HepG2 (cell line): ENCODE data around the gene STRADA. TPM values are rescaled to one million over a fixed set of nuclear protein-coding genes. Genes with fewer than 3 reads are reported as not detected.

Experiments used
- ATAC-seq: fragments of 200-7000 bp; cut with Tn5 transposase; 3 replicates; pipeline ENCODE4 v1.9.1; 2020; ENCODE audit warnings: mild to moderate bottlenecking, moderate library complexity
- BruUV-seq: library from RNA; stranded (reverse); fragments of 400-500 nt; replicated peaks from 2 replicates; lab custom pipeline; 2021; lab: Mats Ljungman, UMichigan
- CTCF ChIA-PET: fragments of 300-600 bp; formaldehyde crosslinking; extraction: SDS; loops from one replicate; lab custom pipeline; 2021; ENCODE audit warnings: low total read pairs, inconsistent platforms, low intra/inter-chr PET ratio; lab: Yijun Ruan, JAX
- POLR2A ChIA-PET: fragments of 350-600 bp; sonication (Branson Sonifier 250); formaldehyde crosslinking; loops from one replicate; lab custom pipeline; 2020; ENCODE audit warnings: antibody characterized with exemption, inconsistent platforms; lab: Yijun Ruan, JAX
- DNase-seq: peaks from one replicate; pipeline ENCODE4 v3.0.0-alpha.2; 2015; ENCODE audit warnings: low spot score
- FAIRE-seq: peaks from 3 replicates; lab custom pipeline; 2011; peaks lifted over from hg19 to GRCh38; lab: Jason Lieb, UNC
- H2AFZ ChIP-seq: one replicate; pipeline ENCODE4 v1.6.1; 2011; ENCODE audit warnings: low read length, inconsistent platforms
- H3K27ac ChIP-seq: fragments of 300-600 bp; 3 replicates; pipeline ENCODE4 v1.8.0; 2011; ENCODE audit warnings: mixed run types, mild to moderate bottlenecking, mixed read lengths, low read length, inconsistent platforms; ENCODE audit not compliant: insufficient read depth; ENCODE audit errors: extremely low read length
- H3K27me3 ChIP-seq, 2 experiments: fragments of 200-600 bp in 1 of 2; 2 replicates in 1 of 2; 3 replicates in 1 of 2; pipeline versions ENCODE4 v1.6.0 to v1.8.0; 2011; ENCODE audit warnings: low read length in 2 of 2, mild to moderate bottlenecking in 2 of 2, moderate library complexity in 2 of 2, inconsistent platforms in 1 of 2; ENCODE audit not compliant: insufficient read depth in 2 of 2, control insufficient read depth in 1 of 2
- H3K36me3 ChIP-seq, 2 experiments: fragments of 200-600 bp in 1 of 2; replicated peaks in 1 of 2; 2 replicates in 1 of 2; 3 replicates in 1 of 2; pipeline versions ENCODE4 v1.5.1 to v1.8.0; 2011; ENCODE audit warnings: low read length in 2 of 2, inconsistent platforms in 1 of 2; ENCODE audit not compliant: insufficient read depth in 2 of 2, control insufficient read depth in 1 of 2
- H3K4me1 ChIP-seq: 2 replicates; pipeline ENCODE4 v1.5.1; 2012; ENCODE audit warnings: low read length, inconsistent platforms; ENCODE audit not compliant: insufficient read depth
- H3K4me2 ChIP-seq: 2 replicates; pipeline ENCODE4 v1.6.0; 2011; ENCODE audit warnings: low read depth, low read length, inconsistent platforms
- H3K4me3 ChIP-seq, 3 experiments: fragments of 200-600 bp in 1 of 3; sonication (generic), shearing (Covaris generic) in 1 of 3; replicated peaks in 1 of 3; 2 replicates each; pipeline ENCODE4 v1.5.1; 2011 to 2016; ENCODE audit warnings: low read length in 3 of 3, inconsistent platforms in 2 of 3, low read depth in 2 of 3, mild to moderate bottlenecking in 2 of 3, control low read depth in 1 of 3, mixed read lengths in 1 of 3; ENCODE audit not compliant: insufficient read depth in 1 of 3
- H3K79me2 ChIP-seq: one replicate; pipeline ENCODE4 v1.6.1; 2011; ENCODE audit warnings: low read length, inconsistent platforms; ENCODE audit not compliant: insufficient read depth
- H3K9ac ChIP-seq: 2 replicates; pipeline ENCODE4 v1.6.0; 2011; ENCODE audit warnings: mild to moderate bottlenecking, low read depth, low read length, inconsistent platforms; ENCODE audit not compliant: insufficient read depth
- H3K9me3 ChIP-seq: 2 replicates; pipeline ENCODE4 v1.5.1; 2012; ENCODE audit warnings: mild to moderate bottlenecking, low read length
- H4K20me1 ChIP-seq: 2 replicates; pipeline ENCODE4 v1.6.0; 2011; ENCODE audit warnings: inconsistent platforms, mild to moderate bottlenecking, low read length, moderate library complexity; ENCODE audit not compliant: insufficient read depth
- ARID3A ChIP-seq: IDR thresholded peaks from 2 replicates; pipeline ENCODE4 v1.6.1; 2012; ENCODE audit warnings: low read depth, low read length, improper control_type of control experiment
- HIVEP1 ChIP-seq: sonication (generic); formaldehyde crosslinking; IDR thresholded peaks from 2 replicates; pipeline ENCODE4 v1.4.0; 2020; ENCODE audit warnings: mild to moderate bottlenecking, missing genetic modification reagents
- HNRNPK ChIP-seq: fragments of 200-400 bp; formaldehyde crosslinking; IDR thresholded peaks from 2 replicates; pipeline ENCODE4 v1.6.1; 2018; ENCODE audit warnings: low read length, low read depth, moderate library complexity, mild to moderate bottlenecking; ENCODE audit not compliant: poor library complexity, severe bottlenecking
- MIER2 ChIP-seq: IDR thresholded peaks from 2 replicates; pipeline ENCODE4 v1.6.1; 2016; ENCODE audit warnings: missing biosample characterization, missing genetic modification reagents
- MLLT10 ChIP-seq: sonication (generic); formaldehyde crosslinking; IDR thresholded peaks from 2 replicates; pipeline ENCODE4 v1.4.0; 2020; ENCODE audit warnings: missing genetic modification reagents
- POLR2G ChIP-seq: fragments of 200-400 bp; formaldehyde crosslinking; IDR thresholded peaks from 2 replicates; pipeline ENCODE4 v1.6.1; 2018; ENCODE audit warnings: mild to moderate bottlenecking, low read depth, low read length, moderate library complexity
- SMAD9 ChIP-seq: sonication (generic); formaldehyde crosslinking; IDR thresholded peaks from 2 replicates; pipeline ENCODE4 v1.5.1; 2020; ENCODE audit warnings: mild to moderate bottlenecking, missing genetic modification reagents
- SNAPC5 ChIP-seq: sonication (generic); formaldehyde crosslinking; IDR thresholded peaks from 2 replicates; pipeline ENCODE4 v1.8.1; 2023; ENCODE audit warnings: mild to moderate bottlenecking, missing genetic modification reagents, borderline replicate concordance
- ZNF232 ChIP-seq: sonication (generic); formaldehyde crosslinking; IDR thresholded peaks from 2 replicates; pipeline ENCODE4 v1.4.0; 2020; ENCODE audit warnings: missing genetic modification reagents, borderline replicate concordance
- ZNF317 ChIP-seq: sonication (generic); formaldehyde crosslinking; IDR thresholded peaks from 2 replicates; pipeline ENCODE4 v1.5.0; 2020; ENCODE audit warnings: mild to moderate bottlenecking, missing genetic modification reagents
- ZNF749 ChIP-seq: sonication (generic); formaldehyde crosslinking; IDR thresholded peaks from 2 replicates; pipeline ENCODE4 v1.8.0; 2022; ENCODE audit warnings: mild to moderate bottlenecking, missing genetic modification reagents, moderate library complexity, borderline replicate concordance
- ZNF891 ChIP-seq: sonication (generic); formaldehyde crosslinking; IDR thresholded peaks from 2 replicates; pipeline ENCODE4 v1.5.0; 2020; ENCODE audit warnings: mild to moderate bottlenecking, missing genetic modification reagents
- WGBS: methylation state at CpG from one replicate; pipeline ENCODE4 v1.1.6; 2017; ENCODE audit warnings: low lambda C conversion rate; 5-methylcytosine and 5-hydroxymethylcytosine counted together
- in situ Hi-C: cut with HindIII; loops from 2 replicates; pipeline ENCODE4 v1.10.0; 2017; ENCODE audit warnings: low pct_unique_long_range_greater_than_20kb; ENCODE audit not compliant: extremely low pct_ligation_motif_present
- intact Hi-C: fragments of 100-400 bp; cut with micrococcal nuclease; formaldehyde crosslinking; loops from one replicate; pipeline ENCODE4 v1.10.0; 2022; ENCODE audit not compliant: unreplicated experiment
- polyA plus RNA-seq, 8 experiments: library from polyadenylated mRNA; depleted of rRNA in 3 of 8; stranded (reverse) in 7 of 8; unstranded in 1 of 8; fragments of >200 nt; fragmentation: Illumina TruSeq in 4 of 8; extraction: Trizol in 4 of 8; gene quantifications; 2 replicates each; pipeline versions ENCODE4 v1.2.1 to v1.2.3, GENCODE V29; 2011 to 2016; ENCODE audit warnings: low read depth in 4 of 8, missing spikeins in 1 of 8, mixed read lengths in 1 of 8; ENCODE audit not compliant: insufficient read depth in 1 of 8
- total RNA-seq, 5 experiments: library from RNA; depleted of rRNA; stranded (reverse); fragments of >200 nt; fragmentation: Illumina TruSeq; extraction: Trizol; gene quantifications; 2 replicates each; pipeline ENCODE4 v1.2.3, GENCODE V29; 2016; ENCODE audit warnings: low read depth in 1 of 5
- TF ChIP-seq, protein P1 (sequence below): sonication (generic); formaldehyde crosslinking; IDR thresholded peaks from 2 replicates; pipeline ENCODE4 v1.8.1; 2023; ENCODE audit warnings: mild to moderate bottlenecking, inconsistent platforms, moderate library complexity, missing genetic modification reagents, borderline replicate concordance
- TF ChIP-seq, protein P2 (sequence below): sonication (generic); formaldehyde crosslinking; conservative IDR thresholded peaks from 2 replicates; pipeline ENCODE4 v1.5.0; 2020; ENCODE audit warnings: missing genetic modification reagents
- TF ChIP-seq, protein P3 (sequence below): sonication (generic); formaldehyde crosslinking; IDR thresholded peaks from 2 replicates; pipeline ENCODE4 v1.5.0; 2020; ENCODE audit warnings: mild to moderate bottlenecking, missing genetic modification reagents

The STRADA gene
- total and polyA plus RNA-seq, 2 of the 13 experiments (the other 11 are each of a cell fraction or from before 2014, with no cell fraction given), result 17.6 to 17.9 TPM

DNA sequence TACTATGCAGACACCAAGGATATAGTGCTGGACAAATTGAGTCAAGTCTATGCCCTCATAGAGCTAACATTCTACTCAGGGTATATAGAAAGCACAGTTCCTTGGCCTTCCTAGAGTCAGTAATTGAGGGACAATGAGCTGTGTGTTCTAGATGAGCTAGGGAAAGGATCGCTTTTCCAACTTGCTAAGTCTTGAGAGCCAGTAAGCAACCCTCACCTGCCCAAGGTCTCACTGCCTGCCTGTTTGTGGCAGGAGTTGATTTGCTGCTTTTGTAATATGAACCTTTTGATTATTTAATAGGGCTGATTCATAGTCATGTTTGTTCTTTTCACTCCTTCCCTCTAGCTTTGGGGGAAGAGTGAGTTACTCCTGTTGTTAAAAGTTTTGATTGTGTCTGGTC, 38.9 kb upstream of the STRADA start:
- H3K4me3 ChIP-seq, result no peak overlapping the region
- H3K9ac ChIP-seq, result no peak overlapping the region
- no peak overlapping the region for H3K27ac ChIP-seq
- in situ Hi-C loops, result no loop called here
- H3K36me3 ChIP-seq, result peaks cover 15 to 72% of the 10 kb centered on the region in 2 experiments
- intact Hi-C loops, result no loop called here
- no peak overlapping the region for H2AFZ ChIP-seq
- H3K9me3 ChIP-seq, result no peaks in the 10 kb centered on the region
- POLR2A ChIA-PET, result no interaction called here
- CTCF ChIA-PET, result no interaction called here
- no peak for ATAC-seq
- peaks cover 92% of the 10 kb centered on the region for H3K4me1 ChIP-seq
- BruUV-seq, result no TSS peak
- H4K20me1 ChIP-seq, result peaks cover 63% of the 10 kb centered on the region
- H3K79me2 ChIP-seq, result peaks cover 96% of the 10 kb centered on the region
- H3K27me3 ChIP-seq, result no peaks in the 10 kb centered on the region
- WGBS, result 100% methylated on average over 1 of the region's 1 CpG
- FAIRE-seq, result no peak
- H3K4me2 ChIP-seq, result no peak overlapping the region
- TF ChIP-seq, protein P1, sequence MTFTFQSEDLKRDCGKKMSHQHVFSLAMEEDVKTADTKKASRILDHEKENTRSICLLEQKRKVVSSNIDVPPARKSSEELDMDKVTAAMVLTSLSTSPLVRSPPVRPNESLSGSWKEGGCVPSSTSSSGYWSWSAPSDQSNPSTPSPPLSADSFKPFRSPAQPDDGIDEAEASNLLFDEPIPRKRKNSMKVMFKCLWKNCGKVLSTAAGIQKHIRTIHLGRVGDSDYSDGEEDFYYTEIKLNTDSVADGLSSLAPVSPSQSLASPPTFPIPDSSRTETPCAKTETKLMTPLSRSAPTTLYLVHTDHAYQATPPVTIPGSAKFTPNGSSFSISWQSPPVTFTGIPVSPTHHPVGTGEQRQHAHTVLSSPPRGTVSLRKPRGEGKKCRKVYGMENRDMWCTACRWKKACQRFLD (CRISPR knock-in tag), result no peak
- TF ChIP-seq POLR2G (no peak), HIVEP1 (CRISPR knock-in tag) (no peak), ZNF317 (no peak), ZNF232 (no peak), HNRNPK (no peak), SNAPC5 (CRISPR knock-in tag) (no peak), MIER2 (CRISPR knock-in tag) (no peak), ARID3A (no peak), SMAD9 (CRISPR knock-in tag) (no peak), ZNF891 (no peak), ZNF749 (CRISPR knock-in tag) (no peak), MLLT10 (CRISPR knock-in tag) (no peak)
- TF ChIP-seq, protein P2, sequence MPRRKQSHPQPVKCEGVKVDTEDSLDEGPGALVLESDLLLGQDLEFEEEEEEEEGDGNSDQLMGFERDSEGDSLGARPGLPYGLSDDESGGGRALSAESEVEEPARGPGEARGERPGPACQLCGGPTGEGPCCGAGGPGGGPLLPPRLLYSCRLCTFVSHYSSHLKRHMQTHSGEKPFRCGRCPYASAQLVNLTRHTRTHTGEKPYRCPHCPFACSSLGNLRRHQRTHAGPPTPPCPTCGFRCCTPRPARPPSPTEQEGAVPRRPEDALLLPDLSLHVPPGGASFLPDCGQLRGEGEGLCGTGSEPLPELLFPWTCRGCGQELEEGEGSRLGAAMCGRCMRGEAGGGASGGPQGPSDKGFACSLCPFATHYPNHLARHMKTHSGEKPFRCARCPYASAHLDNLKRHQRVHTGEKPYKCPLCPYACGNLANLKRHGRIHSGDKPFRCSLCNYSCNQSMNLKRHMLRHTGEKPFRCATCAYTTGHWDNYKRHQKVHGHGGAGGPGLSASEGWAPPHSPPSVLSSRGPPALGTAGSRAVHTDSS (CRISPR knock-in tag), result no peak
- TF ChIP-seq, protein P3, sequence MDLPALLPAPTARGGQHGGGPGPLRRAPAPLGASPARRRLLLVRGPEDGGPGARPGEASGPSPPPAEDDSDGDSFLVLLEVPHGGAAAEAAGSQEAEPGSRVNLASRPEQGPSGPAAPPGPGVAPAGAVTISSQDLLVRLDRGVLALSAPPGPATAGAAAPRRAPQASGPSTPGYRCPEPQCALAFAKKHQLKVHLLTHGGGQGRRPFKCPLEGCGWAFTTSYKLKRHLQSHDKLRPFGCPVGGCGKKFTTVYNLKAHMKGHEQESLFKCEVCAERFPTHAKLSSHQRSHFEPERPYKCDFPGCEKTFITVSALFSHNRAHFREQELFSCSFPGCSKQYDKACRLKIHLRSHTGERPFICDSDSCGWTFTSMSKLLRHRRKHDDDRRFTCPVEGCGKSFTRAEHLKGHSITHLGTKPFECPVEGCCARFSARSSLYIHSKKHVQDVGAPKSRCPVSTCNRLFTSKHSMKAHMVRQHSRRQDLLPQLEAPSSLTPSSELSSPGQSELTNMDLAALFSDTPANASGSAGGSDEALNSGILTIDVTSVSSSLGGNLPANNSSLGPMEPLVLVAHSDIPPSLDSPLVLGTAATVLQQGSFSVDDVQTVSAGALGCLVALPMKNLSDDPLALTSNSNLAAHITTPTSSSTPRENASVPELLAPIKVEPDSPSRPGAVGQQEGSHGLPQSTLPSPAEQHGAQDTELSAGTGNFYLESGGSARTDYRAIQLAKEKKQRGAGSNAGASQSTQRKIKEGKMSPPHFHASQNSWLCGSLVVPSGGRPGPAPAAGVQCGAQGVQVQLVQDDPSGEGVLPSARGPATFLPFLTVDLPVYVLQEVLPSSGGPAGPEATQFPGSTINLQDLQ (CRISPR knock-in tag), result no peak
- no peak for DNase-seq
